ENCODE measurements around the gene CLEC4G. TPM values are rescaled to one million over a fixed set of nuclear protein-coding genes. Genes with fewer than 3 reads are reported as not detected.

Gene CLEC4G
- total and polyA plus RNA-seq, 2 donors (not counting 3 experiments of a cell fraction or from before 2014, with no cell fraction given) = not detected

DNA sequence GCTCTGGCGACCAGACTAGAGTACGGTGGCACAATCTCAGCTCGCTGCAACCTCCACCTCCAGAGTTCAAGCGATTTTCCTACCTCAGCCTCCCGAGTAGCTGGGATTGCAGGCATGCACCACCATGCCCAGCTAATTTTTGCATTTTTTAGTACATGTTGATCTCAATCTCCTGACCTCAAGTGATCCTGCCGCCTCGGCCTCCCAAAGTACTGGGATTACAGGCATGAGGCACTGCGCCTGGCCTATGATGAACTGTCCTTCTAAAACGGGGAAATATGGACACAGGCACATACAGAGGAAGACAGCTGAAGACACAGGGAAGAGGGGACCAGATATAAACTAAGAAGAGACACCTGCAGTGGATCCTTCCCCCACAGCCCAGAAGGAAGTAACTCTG, 43.9 kb upstream of the CLEC4G start:
- no peaks in the 10 kb centered on the region for H3K79me2 ChIP-seq (ENCODE audit: control insufficient read depth, insufficient read depth, low read length)
- no peaks in the 10 kb centered on the region for H3K9me1 ChIP-seq (replicated peaks; ENCODE audit: control insufficient read depth, extremely low read depth, insufficient read depth, low read length)
- no peak overlapping the region for H3K4me3 ChIP-seq (replicated peaks in 1 of 3; ENCODE audit: insufficient read depth in 1 of 3, low read depth in 1 of 3, low read length in 3 of 3)
- H3K4me2 ChIP-seq (ENCODE audit: insufficient read depth, low read length) = no peak overlapping the region
- intact Hi-C loops (cut with micrococcal nuclease) (no loop called here), dilution Hi-C loops (cut with MboI; ENCODE audit: extremely low pct_ligation_motif_present, low sequenced_read_pairs) (no loop called here)
- POLR2A ChIA-PET = no interaction called here
- FAIRE-seq (no peak), DNase-seq (ENCODE audit: low read depth, low spot score) (no peak)
- no peaks in the 10 kb centered on the region for H3K36me3 ChIP-seq (ENCODE audit: control insufficient read depth in 2 of 2, extremely low read depth in 1 of 2, insufficient read depth in 2 of 2, low read length in 2 of 2)
- H3K27ac ChIP-seq (ENCODE audit: insufficient read depth, low read depth, low read length) = no peak overlapping the region
- no peaks in the 10 kb centered on the region for H3K9me3 ChIP-seq (replicated peaks; ENCODE audit: control insufficient read depth, insufficient read depth, low read length)
- no peaks in the 10 kb centered on the region for H4K20me1 ChIP-seq (replicated peaks; ENCODE audit: control insufficient read depth, extremely low read depth, insufficient read depth, low read length)
- H2AFZ ChIP-seq (ENCODE audit: low read depth, low read length) = no peak overlapping the region
- no peaks in the 10 kb centered on the region for H3K27me3 ChIP-seq (ENCODE audit: control insufficient read depth in 2 of 2, insufficient read depth in 2 of 2, low read length in 2 of 2)
- H3K4me1 ChIP-seq (ENCODE audit: control insufficient read depth, extremely low read depth, insufficient read depth, low read length) = no peaks in the 10 kb centered on the region
- no TSS peak for BruUV-seq (replicated peaks)
- TF ChIP-seq JUN (IDR thresholded peaks at IDR 0.05; ENCODE audit: borderline replicate concordance, insufficient read depth, insufficient read length, low read depth) (no peak), POLR2AphosphoS5 (IDR thresholded peaks at IDR 0.05; ENCODE audit: insufficient read depth, low read depth, low read length) (no peak), FOS (IDR thresholded peaks at IDR 0.05; ENCODE audit: borderline replicate concordance, insufficient read depth, low read length) (no peak), MAX (IDR thresholded peaks at IDR 0.05; ENCODE audit: insufficient read depth, insufficient read length) (no peak), CTCF (IDR thresholded peaks at IDR 0.05; ENCODE audit: extremely low read depth in 1 of 2, insufficient read depth in 1 of 2, low read depth in 1 of 2, low read length in 2 of 2) (no peak), EZH2 (IDR thresholded peaks at IDR 0.05; ENCODE audit: borderline replicate concordance, low read depth, low read length, severe bottlenecking) (no peak), POLR2A (IDR thresholded peaks at IDR 0.05; ENCODE audit: low read depth, low read length) (no peak), GATA2 (IDR thresholded peaks at IDR 0.05; ENCODE audit: insufficient read depth, insufficient read length, low read depth, low read length) (no peak), MYC (IDR thresholded peaks at IDR 0.05; ENCODE audit: low read depth, low read length) (no peak)
- no peak overlapping the region for H3K9ac ChIP-seq (replicated peaks; ENCODE audit: extremely low read depth, insufficient read depth, low read length)
- CTCF ChIA-PET = interaction anchor here (1.3 kb wide), 1 partner anchor 8 kb away, joined by 4 read pairs; no protein-coding TSS in a partner anchor

All from endothelial cell of umbilical vein (primary cell).